GM12878 (cell line): ENCODE measurements around the gene ARHGEF11. TPM values are rescaled to one million over a fixed set of nuclear protein-coding genes. Genes with fewer than 3 reads are reported as not detected.

Source experiments
- ATAC-seq: fragments of 200-7000 bp; cut with Tn5 transposase; 3 replicates; pipeline ENCODE4 v1.9.1; 2020; ENCODE audit warnings: mild to moderate bottlenecking, moderate library complexity
- BruUV-seq: library from RNA; stranded (reverse); fragments of 400-500 nt; replicated peaks from 2 replicates; lab custom pipeline; 2021; lab: Mats Ljungman, UMichigan
- CTCF ChIA-PET: fragments of 300-600 bp; sonication (Branson Sonifier 250); formaldehyde crosslinking; extraction: SDS; loops from one replicate; lab custom pipeline; 2021; ENCODE audit warnings: inconsistent platforms; lab: Yijun Ruan, JAX
- POLR2A ChIA-PET: fragments of 350-600 bp; formaldehyde crosslinking; extraction: SDS; loops from one replicate; lab custom pipeline; 2021; ENCODE audit warnings: inconsistent platforms; lab: Charles Lee
- RAD21 ChIA-PET: fragments of 300-600 bp; sonication (Branson Sonifier 250); formaldehyde crosslinking; loops from one replicate; lab custom pipeline; 2023; ENCODE audit warnings: antibody characterized with exemption; ENCODE audit not compliant: unreplicated experiment; lab: Charles Lee
- SMC1A ChIA-PET: fragments of 300-600 bp; sonication (Branson Sonifier 250); formaldehyde crosslinking; loops from one replicate; lab custom pipeline; 2023; ENCODE audit not compliant: unreplicated experiment, uncharacterized antibody; lab: Charles Lee
- DNase-seq: peaks from one replicate; pipeline ENCODE4 v3.0.0-alpha.2; 2011; ENCODE audit warnings: low read depth, low spot score
- FAIRE-seq: peaks from 3 replicates; lab custom pipeline; 2011; peaks lifted over from hg19 to GRCh38; lab: Jason Lieb, UNC
- H2AFZ ChIP-seq: 2 replicates; pipeline ENCODE4 v1.6.0; 2011; ENCODE audit warnings: low read depth, low read length, control low read depth; ENCODE audit not compliant: control insufficient read depth
- H3K27ac ChIP-seq: 2 replicates; pipeline ENCODE4 v1.5.1; 2011; ENCODE audit warnings: control low read depth; ENCODE audit not compliant: control insufficient read depth, insufficient read depth
- H3K27me3 ChIP-seq, 2 experiments: replicated peaks in 1 of 2; 2 replicates each; pipeline versions ENCODE4 v1.6.0 to v1.6.1; 2011; ENCODE audit warnings: low read length in 1 of 2; ENCODE audit not compliant: control insufficient read depth in 2 of 2, insufficient read depth in 2 of 2
- H3K36me3 ChIP-seq, 2 experiments: 2 replicates each; pipeline ENCODE4 v1.5.1; 2011; ENCODE audit warnings: low read length in 1 of 2; ENCODE audit not compliant: control insufficient read depth in 2 of 2, insufficient read depth in 2 of 2
- H3K4me1 ChIP-seq: 2 replicates; pipeline ENCODE4 v1.6.1; 2011; ENCODE audit warnings: mild to moderate bottlenecking, low read length, moderate library complexity, mixed read lengths; ENCODE audit not compliant: control insufficient read depth, insufficient read depth
- H3K4me2 ChIP-seq: 2 replicates; pipeline ENCODE4 v1.6.0; 2011; ENCODE audit warnings: control low read depth; ENCODE audit not compliant: control insufficient read depth, insufficient read depth
- H3K4me3 ChIP-seq: fragments of 200-600 bp; sonication (generic); 2 replicates; pipeline ENCODE4 v1.5.1; 2016
- H3K79me2 ChIP-seq: 2 replicates; pipeline ENCODE4 v1.6.0; 2011; ENCODE audit warnings: low read length; ENCODE audit not compliant: control insufficient read depth, insufficient read depth
- H3K9ac ChIP-seq: 2 replicates; pipeline ENCODE4 v1.8.0; 2011; ENCODE audit warnings: low read length, control low read depth, mixed read lengths; ENCODE audit not compliant: control insufficient read depth, insufficient read depth
- H3K9me3 ChIP-seq: replicated peaks from 3 replicates; pipeline ENCODE4 v1.5.1; 2011; ENCODE audit warnings: mild to moderate bottlenecking, low read length; ENCODE audit not compliant: control insufficient read depth, insufficient read depth
- H4K20me1 ChIP-seq: 2 replicates; pipeline ENCODE4 v1.6.0; 2011; ENCODE audit not compliant: control insufficient read depth, insufficient read depth
- CTCF ChIP-seq, 3 experiments: IDR thresholded peaks in 2 of 3; conservative IDR thresholded peaks in 1 of 3; 2 replicates each; pipeline ENCODE4 v1.5.1; 2011; ENCODE audit warnings: low read depth in 3 of 3, low read length in 3 of 3, mild to moderate bottlenecking in 3 of 3, control low read depth in 2 of 3, moderate library complexity in 2 of 3, inconsistent platforms in 1 of 3, mixed read lengths in 1 of 3; ENCODE audit not compliant: control insufficient read depth in 2 of 3, insufficient read depth in 1 of 3; ENCODE audit errors: extremely low read depth in 1 of 3
- MLLT1 ChIP-seq: fragments of 450-650 bp; IDR thresholded peaks from 2 replicates; pipeline ENCODE4 v1.6.1; 2016; ENCODE audit warnings: mild to moderate bottlenecking
- MYC ChIP-seq: IDR thresholded peaks from 2 replicates; pipeline ENCODE4 v1.6.1; 2011; ENCODE audit warnings: mild to moderate bottlenecking, low read length, moderate library complexity, inconsistent platforms; ENCODE audit not compliant: insufficient read depth, insufficient replicate concordance, insufficient read length, severe bottlenecking
- NFIC ChIP-seq: IDR thresholded peaks from 2 replicates; pipeline ENCODE4 v1.6.1; 2012; ENCODE audit warnings: low read depth, mild to moderate bottlenecking, inconsistent platforms, low read length, moderate library complexity
- RAD21 ChIP-seq: IDR thresholded peaks from 2 replicates; pipeline ENCODE4 v1.6.1; 2011; ENCODE audit warnings: mild to moderate bottlenecking, low read depth, low read length, moderate library complexity; ENCODE audit not compliant: insufficient read depth
- RUNX3 ChIP-seq: IDR thresholded peaks from 2 replicates; pipeline ENCODE4 v1.6.1; 2012; ENCODE audit warnings: low read length, inconsistent platforms
- ZNF217 ChIP-seq: fragments of 450-650 bp; IDR thresholded peaks from 2 replicates; pipeline ENCODE4 v1.6.1; 2017; ENCODE audit warnings: antibody characterized with exemption, mild to moderate bottlenecking
- whole genome bisulfite sequencing: methylation state at CpG from one replicate; pipeline ENCODE4 v1.1.6; 2016; ENCODE audit warnings: low lambda C conversion rate; ENCODE audit not compliant: insufficient replicate concordance, insufficient coverage; ENCODE audit errors: missing lambda C conversion rate; 5-methylcytosine and 5-hydroxymethylcytosine counted together
- in situ Hi-C: fragments of 300-500 bp; cut with MboI; formaldehyde crosslinking; loops from 9 replicates; pipeline ENCODE4 v1.14.3; 2018; ENCODE audit warnings: mixed read lengths
- intact Hi-C: fragments of 100-400 bp; cut with micrococcal nuclease; formaldehyde crosslinking; loops from one replicate; pipeline ENCODE4 v1.14.2; 2022; ENCODE audit not compliant: unreplicated experiment
- polyA plus RNA-seq, 11 experiments: library from polyadenylated mRNA; depleted of rRNA in 4 of 11; unstranded in 6 of 11; stranded (reverse) in 5 of 11; fragments of >200 nt; fragmentation: Nextera tagmentation in 4 of 11; fragmentation: Illumina TruSeq in 1 of 11; extraction: Ambion mirVana in 4 of 11; extraction: Trizol in 1 of 11; gene quantifications; 1 replicate in 1 of 11; 2 replicates in 10 of 11; pipeline versions ENCODE4 v1.2.1 to v1.2.3, GENCODE V29; 2011 to 2016; ENCODE audit warnings: inconsistent platforms in 2 of 11, missing spikeins in 2 of 11, low read depth in 1 of 11
- total RNA-seq, 4 experiments: library from RNA; depleted of rRNA in 3 of 4; stranded (reverse); fragments of >200 nt in 3 of 4; fragmentation: Illumina TruSeq in 1 of 4; extraction: Trizol in 1 of 4; gene quantifications; 2 replicates each; pipeline versions ENCODE4 v1.2.1 to v1.2.3, GENCODE V29; 2013 to 2021
- TF ChIP-seq, protein P1 (sequence below): IDR thresholded peaks from 2 replicates; pipeline ENCODE4 v1.6.1; 2011; ENCODE audit warnings: borderline replicate concordance, low read depth, mild to moderate bottlenecking, moderate library complexity, low read length; ENCODE audit not compliant: insufficient read depth, poor library complexity, severe bottlenecking

Gene ARHGEF11
- total and polyA plus RNA-seq, 10 of the 15 experiments (the other 5 are each of a cell fraction or from before 2014, with no cell fraction given), result 0.05 to 12.7 (median 1.8) TPM

DNA sequence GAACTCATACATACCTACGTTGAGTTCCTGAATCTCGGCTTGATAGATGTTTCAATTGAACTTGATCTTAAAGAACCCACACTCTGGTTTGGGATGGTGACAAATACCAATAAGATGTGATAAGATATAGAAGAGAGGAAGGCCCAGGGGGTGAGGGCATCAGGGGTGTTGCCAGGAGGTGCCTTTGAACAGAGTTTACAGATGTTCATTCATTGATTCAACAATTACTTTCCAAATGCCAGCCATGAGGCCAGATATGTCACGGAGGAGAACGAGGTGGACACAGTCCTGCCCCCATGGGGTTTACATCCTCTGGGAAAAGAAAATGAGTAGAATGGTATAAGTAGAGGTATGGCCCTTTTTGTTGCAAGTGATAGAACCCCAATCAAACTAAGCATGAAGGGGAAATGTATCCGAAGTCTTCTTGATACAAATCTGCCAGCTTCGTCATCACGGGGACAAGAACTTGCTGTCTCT, 124.5 kb downstream of the ARHGEF11 start (continued):
- TF ChIP-seq MLLT1, result no peak
- TF ChIP-seq NFIC, result no peak
- TF ChIP-seq, protein P1, sequence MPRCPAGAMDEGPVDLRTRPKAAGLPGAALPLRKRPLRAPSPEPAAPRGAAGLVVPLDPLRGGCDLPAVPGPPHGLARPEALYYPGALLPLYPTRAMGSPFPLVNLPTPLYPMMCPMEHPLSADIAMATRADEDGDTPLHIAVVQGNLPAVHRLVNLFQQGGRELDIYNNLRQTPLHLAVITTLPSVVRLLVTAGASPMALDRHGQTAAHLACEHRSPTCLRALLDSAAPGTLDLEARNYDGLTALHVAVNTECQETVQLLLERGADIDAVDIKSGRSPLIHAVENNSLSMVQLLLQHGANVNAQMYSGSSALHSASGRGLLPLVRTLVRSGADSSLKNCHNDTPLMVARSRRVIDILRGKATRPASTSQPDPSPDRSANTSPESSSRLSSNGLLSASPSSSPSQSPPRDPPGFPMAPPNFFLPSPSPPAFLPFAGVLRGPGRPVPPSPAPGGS, result no peak
- no peak for TF ChIP-seq MYC
- TF ChIP-seq, all 136 proteins: peak for 0

DNA sequence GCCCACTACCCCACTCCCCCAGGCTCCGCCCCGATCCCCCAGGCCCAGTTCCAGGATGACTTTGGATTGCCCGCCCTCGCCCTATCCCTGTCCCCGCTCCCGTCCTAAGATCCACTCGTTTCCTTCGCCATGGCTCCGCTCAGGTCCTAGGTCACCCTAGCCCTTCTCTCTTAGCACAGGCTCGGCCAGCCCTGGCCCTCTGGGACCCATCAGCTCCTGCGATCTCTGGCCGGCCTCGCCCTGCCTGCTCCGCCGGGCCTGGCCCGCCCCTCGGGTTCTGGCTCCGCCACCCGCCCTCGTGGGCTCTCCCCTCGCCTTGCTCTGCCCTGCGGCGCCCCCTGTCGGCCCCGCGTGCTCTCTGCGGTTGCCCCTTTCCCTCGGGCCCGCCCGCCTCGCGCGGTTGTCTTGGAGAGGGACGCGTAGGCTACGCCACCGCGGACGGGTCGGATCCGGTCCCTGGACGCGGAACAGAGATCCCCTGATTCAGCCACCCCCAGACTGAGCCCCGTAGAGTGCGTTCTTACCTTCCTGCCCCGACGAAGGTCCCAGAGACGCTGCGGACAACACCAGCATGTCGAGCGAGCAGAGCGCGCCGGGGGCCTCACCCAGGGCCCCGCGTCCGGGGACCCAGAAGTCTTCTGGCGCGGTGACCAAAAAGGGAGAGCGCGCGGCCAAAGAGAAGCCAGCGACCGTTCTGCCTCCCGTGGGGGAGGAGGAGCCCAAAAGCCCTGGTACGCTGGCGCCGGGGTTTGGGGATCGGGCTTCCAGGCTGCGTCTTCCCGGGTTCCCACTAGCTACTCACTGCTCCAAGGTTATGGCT, 125.1 kb downstream of the ARHGEF11 start, which contains the start of gene LRRC71:
Gene LRRC71 (plus strand): TSS at position 400 of the 820 bp plus-strand sequence. CDS start 172 bp downstream, at position 572.
- BruUV-seq, result no TSS peak
- CTCF ChIA-PET, result interaction anchor here (1.1 to 1.7 kb wide), 2 partner anchors 8 to 154 kb away, joined by 3 to 4 read pairs; no protein-coding TSS in a partner anchor
- peaks cover 19% of the 10 kb centered on the region in 2 experiments for H3K27me3 ChIP-seq
- in situ Hi-C loops, result no loop called here
- TF ChIP-seq CTCF (IDR thresholded peaks at IDR 0.05 in 2 of 3, conservative IDR thresholded peaks at IDR 0.05 in 1 of 3; ENCODE audit: control insufficient read depth in 2 of 3, extremely low read depth in 1 of 3, insufficient read depth in 1 of 3, low read depth in 3 of 3, low read length in 3 of 3) (peak; percentile 35 to 52 (median 41); a peak in 5 of 6 replicates), RAD21 (peak; percentile 24; the same call in 1 of the 2 replicates), ZNF217 (no peak), RUNX3 (peak; percentile 31; the same call in 1 of the 2 replicates)
- TF ChIP-seq, all 136 proteins: peak for 3
- 20% methylated on average over 66 of the region's 71 CpGs for WGBS
- Histone ChIP-seq H3K27ac (no peak within 1 kb of the TSS), H3K36me3 (no peaks in the 10 kb centered on the region), H3K4me2 (no peak within 1 kb of the TSS), H4K20me1 (no peaks in the 10 kb centered on the region), H3K4me3 (no peak within 1 kb of the TSS), H3K4me1 (no peaks in the 10 kb centered on the region), H2AFZ (no peak within 1 kb of the TSS), H3K79me2 (no peaks in the 10 kb centered on the region), H3K9me3 (no peaks in the 10 kb centered on the region), H3K9ac (no peak within 1 kb of the TSS)
- intact Hi-C loops, result no loop called here
- DNase-seq, result no peak
- SMC1A ChIA-PET, result no interaction called here
- POLR2A ChIA-PET, result no interaction called here
- RAD21 ChIA-PET, result no interaction called here
- no peak for FAIRE-seq
- peak; percentile 90 for ATAC-seq
